ENCODE results near the gene CHN1.

DNA sequence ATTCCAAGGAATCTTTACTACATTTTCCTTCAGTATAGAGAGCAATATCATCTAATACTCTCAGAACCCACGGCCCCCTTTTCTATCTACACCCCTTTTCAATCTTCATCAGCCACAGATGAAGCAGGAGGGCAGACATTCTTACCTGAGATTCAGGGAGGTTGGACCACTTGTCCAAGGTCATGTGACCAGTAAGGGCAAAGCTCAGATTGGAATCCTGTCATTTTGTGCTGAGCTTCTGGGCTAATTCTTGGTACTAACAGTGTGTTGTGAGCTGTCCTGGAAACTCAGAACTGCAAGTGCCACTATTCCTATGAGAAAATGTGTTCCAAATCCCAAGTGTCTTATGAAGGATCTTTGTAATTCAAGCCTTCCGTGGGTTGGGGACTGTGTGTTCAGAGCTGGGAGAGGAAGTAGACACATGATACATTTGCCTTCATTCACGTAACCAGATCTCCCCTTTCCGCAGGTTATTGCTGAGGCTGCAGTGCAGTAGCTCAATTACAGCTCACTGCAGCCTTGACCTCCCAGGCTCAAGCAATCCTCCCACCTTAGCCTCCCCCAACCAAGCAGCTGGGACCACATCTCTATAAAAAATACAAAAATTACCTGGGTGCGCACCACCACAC lies 244.2 kb downstream of the CHN1 start:
- TF ChIP-seq POLR2A (IDR thresholded peaks at IDR 0.05; ENCODE audit: low read depth, low read length) (no peak), POLR2AphosphoS5 (IDR thresholded peaks at IDR 0.05; ENCODE audit: low read depth, low read length) (no peak), TAF1 (IDR thresholded peaks at IDR 0.05; ENCODE audit: low read depth, low read length) (no peak)

Measured in GM12891 (cell line).